HG03135 (cell line): Measurements from ENCODE around the gene ACSM3.
A peak's percentile ranks its signal among the peaks of the same experiment; 100 is the strongest.
"Not testable (repeated sequence)": the region's sequence is repeated elsewhere in the genome, so short reads cannot be mapped to it uniquely, and the experiment has no call there.

Experiments used
- ATAC-seq: cut with Tn5 transposase; IDR thresholded peaks from one replicate; pipeline ENCODE4 v1.9.1; 2021; ENCODE audit warnings: mild to moderate bottlenecking, moderate library complexity; ENCODE audit not compliant: unreplicated experiment

Gene ACSM3

GRCh38 chr16:20763461-20764232 is at the start of gene ACSM3:
Gene ACSM3, plus strand, starts transcription at chr16:20764014. Its CDS starts 6,021 bp downstream, at chr16:20770035.
- ATAC-seq = peak; percentile 99

- not testable (repeated sequence) for ATAC-seq
Observed at GRCh38 chr16:20717718-20718117, 46.1 kb upstream of the ACSM3 start.

GRCh38 chr16:20720251-20720650 is 43.6 kb upstream of the ACSM3 start:
- ATAC-seq = no peak

GRCh38 chr16:20726661-20727060 is 37.2 kb upstream of the ACSM3 start:
- no peak for ATAC-seq

DNA sequence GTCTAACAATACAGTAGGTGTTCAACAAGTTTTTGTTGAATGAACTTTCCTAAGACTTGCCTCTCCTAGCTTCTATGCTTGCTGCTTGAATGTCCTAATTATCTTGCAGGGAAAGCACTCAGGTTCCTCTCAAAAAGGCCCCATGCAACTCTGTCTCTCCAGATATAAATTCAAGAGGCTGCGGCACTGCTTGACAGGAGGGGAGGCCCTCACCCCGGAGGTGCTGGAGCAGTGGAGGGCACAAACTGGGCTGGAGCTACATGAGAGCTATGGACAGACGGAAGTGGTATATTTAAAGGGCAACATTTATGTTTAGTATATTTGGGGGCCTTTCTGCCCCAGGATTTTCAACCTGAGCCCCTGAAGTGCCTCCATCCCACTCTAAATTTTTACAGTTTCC is 36.6 kb upstream of the ACSM3 start:
- no peak for ATAC-seq

DNA sequence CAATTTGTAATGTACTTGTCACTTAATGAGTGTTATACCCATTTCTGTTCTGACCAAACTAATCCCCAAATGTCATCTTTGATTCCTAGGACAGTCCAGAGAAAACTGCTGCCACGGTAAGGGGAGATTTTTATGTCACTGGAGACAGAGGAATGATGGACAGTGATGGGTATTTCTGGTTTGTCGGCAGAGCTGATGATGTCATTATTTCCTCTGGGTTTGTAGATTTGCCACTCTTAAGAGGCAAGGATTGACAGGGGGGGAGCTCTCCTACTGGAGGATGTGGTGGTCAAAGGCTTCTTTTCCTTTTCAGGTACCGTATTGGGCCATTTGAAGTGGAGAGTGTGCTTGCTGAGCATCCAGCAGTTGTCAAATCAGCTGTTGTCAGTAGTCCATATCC is 34.7 kb upstream of the ACSM3 start:
- no peak for ATAC-seq

- ATAC-seq = no peak
Observed at GRCh38 chr16:20734056-20734455, 29.8 kb upstream of the ACSM3 start.

DNA sequence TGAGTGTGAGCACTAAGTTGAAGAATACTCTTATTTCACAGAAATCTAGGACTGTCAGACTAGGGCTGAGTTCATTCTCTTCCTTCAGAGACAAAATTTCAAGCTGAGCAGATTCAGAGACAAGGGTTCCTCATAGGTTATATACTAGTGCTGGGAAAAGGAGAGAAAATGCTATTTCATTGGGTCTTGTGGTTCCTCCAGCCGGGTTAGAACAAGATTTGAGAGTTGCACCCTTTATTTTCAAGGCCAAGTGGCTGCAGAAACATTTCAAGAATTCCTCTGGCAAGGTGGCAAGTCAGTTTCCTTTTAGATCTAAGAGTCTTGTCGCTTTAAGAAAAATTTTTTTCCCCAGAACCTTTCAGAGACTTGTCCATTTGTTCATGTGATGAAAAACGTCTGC is 29.0 kb upstream of the ACSM3 start:
- ATAC-seq = no peak

- no peak for ATAC-seq
Observed at GRCh38 chr16:20735490-20735889, 28.3 kb upstream of the ACSM3 start.

- no peak for ATAC-seq
Observed at GRCh38 chr16:20740007-20740883, 23.6 kb upstream of the ACSM3 start.

DNA sequence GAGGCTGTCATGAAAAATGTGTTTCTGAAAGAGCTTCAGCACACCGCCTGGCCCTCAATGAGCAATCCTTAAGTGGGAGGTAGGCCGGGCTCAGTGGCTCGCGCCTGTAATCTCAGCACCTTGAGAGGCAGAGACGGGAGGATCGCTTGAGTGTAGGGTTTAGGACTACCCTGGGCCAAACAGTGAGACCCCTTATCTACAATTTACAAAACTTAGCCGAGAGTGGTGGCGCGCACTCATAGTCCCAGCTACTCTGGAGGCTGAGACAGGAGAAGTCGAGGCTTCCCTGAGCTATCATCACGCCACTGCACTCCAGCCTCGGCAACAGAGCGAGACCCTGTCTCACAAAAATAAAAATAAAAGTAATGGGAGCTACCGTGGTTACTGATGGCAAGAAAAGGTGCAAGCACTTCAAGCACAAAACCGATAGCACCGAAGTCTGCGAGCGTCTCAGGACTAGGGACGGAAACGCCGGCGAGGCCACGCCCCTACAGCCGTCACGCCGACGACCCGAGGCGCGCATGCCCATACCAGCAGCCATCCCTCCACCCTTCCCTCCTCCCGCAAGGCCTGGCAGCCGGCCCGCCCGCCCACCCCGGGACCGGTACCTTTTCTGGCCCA is 22.8 kb upstream of the ACSM3 start:
- peak; percentile 85 for ATAC-seq

GRCh38 chr16:20741554-20742285 is 22.1 kb upstream of the ACSM3 start, which contains the start of gene THUMPD1:
Gene THUMPD1, minus strand, starts transcription at chr16:20741818. Its CDS starts 79 bp downstream, at chr16:20741739.
- peak; percentile 82 for ATAC-seq

DNA sequence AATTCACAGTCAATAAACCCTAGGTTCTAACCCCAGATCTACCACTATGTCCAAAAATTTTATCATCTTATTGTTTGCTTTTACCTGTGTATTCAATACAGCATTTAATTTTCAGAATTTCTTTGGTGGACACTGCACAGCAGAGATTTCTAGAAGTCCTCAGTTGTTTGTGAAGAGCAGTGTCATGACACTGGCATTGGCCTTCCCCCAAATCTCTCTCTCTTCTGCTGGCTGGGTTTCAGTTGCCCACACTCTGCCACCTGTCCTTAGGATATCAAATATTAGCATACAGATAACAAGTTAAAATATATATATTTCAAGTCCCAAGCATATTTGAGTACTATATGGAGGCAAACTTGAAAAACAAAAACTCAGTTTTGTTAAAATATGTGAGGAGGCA is 20.2 kb upstream of the ACSM3 start:
- ATAC-seq = no peak

GRCh38 chr16:20744922-20745440 is 18.8 kb upstream of the ACSM3 start:
- no peak for ATAC-seq

DNA sequence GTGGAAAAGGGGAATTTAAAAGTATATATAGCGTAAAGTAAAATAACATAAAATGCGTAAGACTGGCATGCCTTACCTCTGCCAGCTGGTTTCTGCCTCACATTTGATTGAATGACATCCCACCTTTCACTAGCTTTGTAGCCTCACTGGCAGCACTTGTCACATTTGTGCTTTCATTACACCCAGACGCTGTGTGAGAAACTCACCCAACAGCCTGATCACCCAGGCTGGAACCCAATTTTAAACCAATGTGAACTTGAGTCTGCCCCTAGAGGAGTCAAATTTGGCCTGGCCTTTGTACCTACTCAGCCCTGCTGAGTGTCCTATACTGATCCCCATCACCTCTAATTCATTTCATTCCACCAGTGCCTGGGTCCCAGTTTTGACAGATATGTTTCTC is 17.4 kb upstream of the ACSM3 start:
- no peak for ATAC-seq

DNA sequence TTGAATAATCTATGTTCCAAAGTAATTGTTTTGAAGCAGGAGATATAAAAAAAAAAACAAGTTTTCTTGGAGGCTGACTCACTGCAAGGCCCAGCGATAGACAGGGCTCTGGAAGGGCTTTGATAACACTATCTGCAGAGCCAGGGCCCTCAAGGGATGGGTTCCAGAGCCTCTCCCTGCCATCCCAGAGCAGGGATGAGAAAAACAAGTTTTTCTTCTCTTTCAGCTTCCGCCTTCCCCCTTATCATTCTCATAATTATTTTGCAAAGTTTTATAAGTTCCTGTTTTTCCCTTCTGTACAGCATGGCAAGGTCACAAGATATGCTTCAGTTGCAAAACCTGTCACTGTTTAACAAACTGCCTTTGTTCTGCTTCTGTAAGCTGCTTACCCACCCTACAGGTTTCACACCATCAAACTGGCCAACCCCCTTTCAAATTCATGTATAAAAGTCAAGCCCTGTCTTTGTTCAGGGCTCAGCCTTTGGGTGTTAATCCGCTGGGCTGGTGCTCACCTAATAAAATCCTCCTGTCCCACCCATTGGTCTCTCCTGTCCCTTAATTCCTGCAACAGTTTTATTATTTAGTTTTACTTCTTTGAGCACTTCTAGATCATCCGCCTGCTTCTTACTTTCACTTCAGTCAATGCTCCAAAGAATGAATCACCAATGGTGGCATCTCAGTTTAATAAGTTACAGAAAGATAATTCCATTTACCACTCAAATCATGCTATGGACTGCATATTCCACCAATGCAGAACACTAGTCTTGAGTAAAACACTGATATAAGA is 16.6 kb upstream of the ACSM3 start:
- ATAC-seq = no peak

DNA sequence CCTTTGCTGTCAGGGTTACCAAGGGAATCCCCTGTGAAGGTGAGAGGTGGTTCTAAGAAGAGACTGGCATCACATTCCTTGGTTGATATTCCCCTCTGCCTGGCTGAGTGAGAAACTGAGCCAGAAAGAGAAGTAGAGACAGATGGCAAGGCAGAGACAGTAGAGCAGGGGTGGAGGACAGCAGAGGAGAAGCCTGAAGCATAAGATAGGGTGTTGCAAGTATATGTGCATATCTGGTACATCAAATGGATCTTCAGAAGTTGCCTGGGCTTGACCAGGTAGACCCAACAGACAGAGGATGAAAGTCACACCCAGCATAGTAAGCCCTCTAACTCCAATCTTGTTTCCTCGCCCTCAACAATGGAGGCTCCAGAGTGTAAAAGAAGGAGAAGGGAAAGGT is 14.3 kb upstream of the ACSM3 start:
- no peak for ATAC-seq

GRCh38 chr16:20750558-20750957 is 13.3 kb upstream of the ACSM3 start:
- ATAC-seq = no peak

DNA sequence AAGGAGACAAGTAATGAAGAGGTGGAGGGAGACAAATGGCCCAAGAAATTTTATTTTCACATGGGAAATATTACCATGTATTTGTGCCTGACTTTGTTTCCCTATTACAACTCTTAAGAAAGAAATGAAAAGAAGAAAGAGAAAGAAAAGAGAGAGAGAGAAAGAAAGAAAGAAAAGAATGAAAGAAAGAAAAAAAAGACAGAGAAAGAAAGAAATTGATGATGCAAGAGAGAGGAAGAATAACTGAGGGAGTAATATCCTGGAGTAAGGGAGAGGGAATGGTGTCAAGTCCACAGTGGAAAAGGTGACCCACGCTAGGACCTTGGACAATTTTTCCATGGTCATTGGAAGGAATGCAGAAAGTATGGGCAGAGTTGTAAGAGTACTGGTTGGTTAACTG is 10.1 kb upstream of the ACSM3 start:
- ATAC-seq = no peak

- ATAC-seq = no peak
Observed at GRCh38 chr16:20755238-20755637, 8.6 kb upstream of the ACSM3 start.
